H4 (cell line): ENCODE results near the gene IGSF10. TPM values are rescaled to one million over a fixed set of nuclear protein-coding genes. Genes with fewer than 3 reads are reported as not detected.
"Not testable (repeated sequence)": the region's sequence is repeated elsewhere in the genome, so short reads cannot be mapped to it uniquely, and the experiment has no call there.

ENCODE experiments used
- DNase-seq: peaks from one replicate; pipeline ENCODE4 v3.0.0-alpha.2; 2015; ENCODE audit warnings: low spot score
- total RNA-seq: library from RNA; depleted of rRNA; stranded (reverse); fragments of >200 nt; shearing (Covaris generic); gene quantifications from 2 replicates; pipeline ENCODE4 v1.2.3, GENCODE V29; 2014; rRNA removed

IGSF10 gene, protein sequence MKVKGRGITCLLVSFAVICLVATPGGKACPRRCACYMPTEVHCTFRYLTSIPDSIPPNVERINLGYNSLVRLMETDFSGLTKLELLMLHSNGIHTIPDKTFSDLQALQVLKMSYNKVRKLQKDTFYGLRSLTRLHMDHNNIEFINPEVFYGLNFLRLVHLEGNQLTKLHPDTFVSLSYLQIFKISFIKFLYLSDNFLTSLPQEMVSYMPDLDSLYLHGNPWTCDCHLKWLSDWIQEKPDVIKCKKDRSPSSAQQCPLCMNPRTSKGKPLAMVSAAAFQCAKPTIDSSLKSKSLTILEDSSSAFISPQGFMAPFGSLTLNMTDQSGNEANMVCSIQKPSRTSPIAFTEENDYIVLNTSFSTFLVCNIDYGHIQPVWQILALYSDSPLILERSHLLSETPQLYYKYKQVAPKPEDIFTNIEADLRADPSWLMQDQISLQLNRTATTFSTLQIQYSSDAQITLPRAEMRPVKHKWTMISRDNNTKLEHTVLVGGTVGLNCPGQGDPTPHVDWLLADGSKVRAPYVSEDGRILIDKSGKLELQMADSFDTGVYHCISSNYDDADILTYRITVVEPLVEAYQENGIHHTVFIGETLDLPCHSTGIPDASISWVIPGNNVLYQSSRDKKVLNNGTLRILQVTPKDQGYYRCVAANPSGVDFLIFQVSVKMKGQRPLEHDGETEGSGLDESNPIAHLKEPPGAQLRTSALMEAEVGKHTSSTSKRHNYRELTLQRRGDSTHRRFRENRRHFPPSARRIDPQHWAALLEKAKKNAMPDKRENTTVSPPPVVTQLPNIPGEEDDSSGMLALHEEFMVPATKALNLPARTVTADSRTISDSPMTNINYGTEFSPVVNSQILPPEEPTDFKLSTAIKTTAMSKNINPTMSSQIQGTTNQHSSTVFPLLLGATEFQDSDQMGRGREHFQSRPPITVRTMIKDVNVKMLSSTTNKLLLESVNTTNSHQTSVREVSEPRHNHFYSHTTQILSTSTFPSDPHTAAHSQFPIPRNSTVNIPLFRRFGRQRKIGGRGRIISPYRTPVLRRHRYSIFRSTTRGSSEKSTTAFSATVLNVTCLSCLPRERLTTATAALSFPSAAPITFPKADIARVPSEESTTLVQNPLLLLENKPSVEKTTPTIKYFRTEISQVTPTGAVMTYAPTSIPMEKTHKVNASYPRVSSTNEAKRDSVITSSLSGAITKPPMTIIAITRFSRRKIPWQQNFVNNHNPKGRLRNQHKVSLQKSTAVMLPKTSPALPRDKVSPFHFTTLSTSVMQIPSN (N-terminal part only)
- under 0.01 and 0.77 TPM in 2 replicates for total RNA-seq

DNA sequence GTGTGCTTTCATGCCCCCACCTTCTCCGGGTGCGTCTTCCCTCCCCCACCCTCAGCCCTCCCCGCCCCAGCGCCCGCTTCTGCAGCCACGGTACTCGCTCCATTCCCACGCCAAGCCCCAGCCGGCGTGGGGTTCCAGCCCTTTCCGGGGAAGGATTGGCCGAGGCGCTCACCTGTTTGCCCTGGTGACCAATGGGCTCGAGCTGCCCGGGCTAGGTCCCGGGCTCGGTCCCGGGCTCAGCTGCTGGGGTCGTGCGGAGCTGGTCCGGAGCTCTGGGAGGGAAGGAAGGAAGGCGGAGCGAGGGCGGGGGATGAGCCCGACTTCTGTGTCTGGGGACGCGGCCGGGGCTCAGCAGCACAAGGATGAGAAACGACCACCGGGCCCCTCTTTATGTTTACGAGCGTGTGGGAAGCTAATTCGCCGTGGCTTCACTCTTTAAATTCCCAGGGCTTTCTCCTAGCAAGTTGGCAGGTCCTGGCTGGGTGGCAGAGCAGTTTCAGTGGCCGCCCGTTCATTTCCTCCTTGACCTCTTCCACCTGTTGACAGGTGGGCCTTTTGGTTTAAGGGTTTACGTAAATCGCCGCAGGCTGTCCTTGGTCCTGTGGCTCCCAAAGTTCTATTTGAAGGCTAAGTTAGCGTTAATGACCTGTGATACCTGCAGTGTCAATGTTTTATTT lies at the start of gene IGSF10:
IGSF10 (minus strand) TSS at position 288 of the 677 bp plus-strand sequence. CDS start 2,352 bp downstream, outside the sequence.
- DNase-seq, result no peak

DNA sequence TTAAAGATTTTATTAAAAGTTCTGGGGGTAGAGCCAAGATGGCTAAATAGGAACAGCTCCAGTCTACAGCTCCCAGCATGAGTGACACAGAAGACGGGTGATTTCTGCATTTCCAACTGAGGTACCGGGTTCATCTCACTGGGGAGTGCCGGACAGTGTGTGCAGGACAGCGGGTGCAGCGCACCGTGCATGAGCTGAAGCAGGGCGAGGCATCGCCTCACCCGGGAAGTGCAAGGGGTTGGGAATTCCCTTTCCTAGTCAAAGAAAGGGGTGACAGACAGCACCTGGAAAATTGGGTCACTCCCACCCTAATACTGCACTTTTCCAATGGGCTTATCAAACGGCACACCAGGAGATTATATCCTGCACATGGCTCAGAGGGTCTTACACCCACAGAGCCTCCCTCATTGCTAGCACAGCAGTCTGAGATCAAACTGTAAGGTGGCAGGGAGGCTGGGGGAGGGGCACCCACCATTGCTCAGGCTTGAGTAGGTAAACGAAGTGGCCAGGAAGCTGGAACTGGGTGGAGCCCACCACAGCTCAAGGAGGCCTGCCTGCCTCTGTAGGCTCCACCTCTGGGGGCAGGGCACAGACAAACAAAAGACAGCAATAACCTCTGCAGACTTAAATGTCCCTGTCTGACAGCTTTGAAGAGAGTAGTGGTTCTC lies 48.7 kb upstream of the IGSF10 start:
- not testable (repeated sequence) for DNase-seq

DNA sequence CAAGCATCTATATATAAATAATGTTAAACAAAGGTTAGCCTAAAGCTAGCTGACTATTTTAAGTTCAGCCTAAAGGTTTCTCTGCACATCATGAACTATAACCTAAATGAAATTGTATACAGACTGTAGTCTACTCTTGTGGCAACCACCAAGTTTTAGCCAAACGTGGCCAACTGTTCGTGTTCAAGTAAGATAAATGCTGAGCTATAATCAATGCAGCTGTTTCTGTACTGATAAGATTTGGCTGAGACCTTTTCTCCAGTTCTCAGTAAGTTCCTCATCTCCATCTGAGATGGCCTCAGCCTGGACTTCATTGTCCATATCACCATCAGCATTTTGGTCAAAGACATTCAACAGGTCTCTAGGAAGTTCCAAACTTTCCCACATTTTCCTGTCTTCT lies 43.7 kb upstream of the IGSF10 start:
- no peak for DNase-seq

DNA sequence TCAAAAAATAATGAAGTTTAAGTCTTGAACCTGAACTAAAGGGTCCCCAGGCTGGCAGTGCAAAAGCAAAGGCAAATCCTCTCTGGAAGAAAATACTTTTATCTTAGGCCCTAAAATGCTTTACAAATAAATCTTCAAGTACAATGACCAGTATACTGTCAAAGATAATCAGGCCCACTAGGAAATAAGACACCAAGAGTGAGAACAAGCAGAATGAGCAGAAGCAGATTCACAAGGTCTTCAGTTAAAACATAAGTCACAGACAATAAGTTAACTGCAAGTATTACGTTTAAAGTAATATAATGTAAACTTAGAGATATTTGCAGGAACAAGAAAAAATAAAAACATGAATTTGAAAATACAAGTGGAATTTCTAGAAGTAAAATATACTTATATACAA lies 42.2 kb upstream of the IGSF10 start:
- DNase-seq, result no peak

DNA sequence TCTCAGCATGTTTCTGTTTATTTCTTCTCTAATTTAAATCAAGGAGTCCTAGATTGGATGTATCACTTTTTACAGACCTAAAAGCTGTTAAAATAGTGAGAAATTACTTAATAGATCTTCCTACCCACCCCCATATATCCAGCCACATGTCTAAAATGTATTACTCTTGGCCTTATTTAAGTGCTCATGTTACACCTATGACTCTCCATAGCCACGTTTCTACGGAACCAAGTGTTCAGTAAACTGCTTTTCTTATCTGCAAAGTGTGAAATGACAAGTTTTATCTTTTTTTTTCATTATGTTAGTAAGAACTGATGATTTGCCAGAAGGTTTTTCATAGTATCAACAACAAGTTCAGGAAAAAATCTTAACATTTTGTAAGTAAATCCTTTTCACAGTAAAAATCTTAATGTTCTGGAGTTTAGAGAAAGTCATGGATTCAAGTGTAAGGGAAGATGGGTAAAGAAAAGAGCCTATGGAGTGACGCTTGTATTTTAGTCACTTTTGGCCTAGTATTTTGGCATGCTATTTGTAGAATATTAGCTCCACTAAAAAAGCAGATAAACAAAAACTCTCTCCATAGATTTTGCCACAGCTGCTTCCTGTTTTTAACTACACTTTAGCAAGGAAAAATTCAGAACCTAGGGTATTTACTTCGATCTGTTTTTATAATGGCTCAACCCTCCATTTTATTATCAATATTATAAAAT lies 41.2 kb upstream of the IGSF10 start:
- DNase-seq, result no peak

DNA sequence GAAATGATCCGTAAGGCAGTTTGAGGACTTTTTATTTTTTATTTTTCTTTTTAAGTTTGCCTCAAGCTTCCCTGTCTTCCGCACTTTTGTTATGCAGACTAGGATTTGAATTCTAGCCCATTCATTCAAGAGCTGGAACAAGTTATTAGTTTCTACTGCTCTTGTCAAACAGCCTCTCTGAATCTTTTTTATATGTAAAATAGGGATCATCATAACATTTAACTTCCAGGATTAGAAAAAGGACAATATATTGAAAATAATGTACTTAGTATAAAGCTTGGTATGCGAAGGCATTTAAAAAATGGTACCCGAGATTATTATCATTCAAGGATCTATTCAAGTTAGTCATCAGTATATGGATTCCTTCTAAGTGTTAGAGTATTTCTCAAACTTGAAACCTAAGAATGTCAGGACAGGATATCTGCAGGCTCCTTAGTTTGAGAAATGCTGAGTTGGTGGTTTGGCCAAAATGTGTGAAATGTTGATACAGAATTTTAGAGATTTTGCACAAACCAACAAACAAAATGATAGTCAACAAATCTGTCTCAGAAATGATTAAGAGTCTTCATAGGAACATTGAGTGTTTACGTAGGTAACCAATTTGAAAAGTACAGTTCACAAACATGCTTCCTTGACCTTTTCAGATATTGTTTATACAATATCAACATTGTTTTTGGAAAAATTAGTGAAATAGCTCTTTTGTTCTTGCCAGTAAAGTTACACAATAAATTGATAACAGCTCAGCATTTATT lies 40.5 kb upstream of the IGSF10 start:
- DNase-seq, result no peak

DNA sequence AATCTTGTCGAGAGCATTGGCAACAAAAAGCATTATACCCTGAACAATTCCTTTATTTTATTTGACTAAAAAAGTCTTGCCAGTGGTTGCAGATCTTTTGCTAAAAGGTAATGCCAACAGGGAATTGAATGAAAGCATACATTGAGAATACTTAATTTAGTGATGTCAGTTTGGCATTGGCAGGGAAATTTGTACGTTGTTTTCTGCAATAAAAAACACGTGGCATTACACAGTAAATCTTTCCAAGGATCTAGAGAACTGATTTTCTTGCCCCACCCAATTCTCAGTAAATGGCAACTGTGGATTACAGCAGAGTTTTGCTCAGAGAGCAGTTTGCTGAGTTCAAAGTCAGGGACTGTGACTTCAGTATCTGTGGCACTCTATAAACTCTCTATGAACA lies 38.3 kb upstream of the IGSF10 start:
- DNase-seq, result no peak

DNA sequence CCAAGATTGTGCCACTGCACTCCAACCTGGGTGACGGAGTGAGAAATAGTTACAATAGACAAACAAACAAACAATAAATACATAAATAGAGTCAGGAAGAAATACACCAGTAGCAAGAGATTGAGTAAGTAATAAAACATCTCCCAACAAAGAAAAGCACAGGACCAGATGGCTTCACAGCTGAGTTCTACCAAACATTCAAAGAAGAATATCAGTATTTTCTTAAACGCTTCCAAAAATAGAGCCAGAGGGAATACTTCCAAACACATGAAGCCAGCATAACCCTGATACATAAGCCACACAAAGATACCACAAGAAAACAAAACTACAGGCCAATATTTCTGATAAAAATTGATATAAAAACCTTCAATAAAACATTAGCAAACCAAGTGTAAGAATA lies 30.7 kb upstream of the IGSF10 start:
- DNase-seq, result no peak

DNA sequence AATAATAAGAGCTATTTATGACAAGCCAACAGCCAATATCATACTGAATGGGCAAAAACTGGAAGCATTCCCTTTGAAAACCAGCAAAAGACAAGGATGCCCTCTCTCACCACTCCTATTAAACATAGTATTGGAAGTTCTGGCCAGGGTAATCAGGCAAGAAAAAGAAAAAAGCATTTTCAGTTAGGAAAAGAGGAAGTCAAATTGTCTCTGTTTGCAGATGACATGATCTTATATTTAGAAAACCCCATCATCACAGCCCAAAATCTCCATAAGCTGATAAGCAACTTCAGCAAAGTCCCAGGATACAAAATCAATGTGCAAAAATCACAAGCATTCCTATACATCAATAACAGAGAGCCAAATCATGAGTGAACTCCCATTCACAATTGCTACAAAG lies 27.0 kb upstream of the IGSF10 start:
- DNase-seq, result not testable (repeated sequence)

DNA sequence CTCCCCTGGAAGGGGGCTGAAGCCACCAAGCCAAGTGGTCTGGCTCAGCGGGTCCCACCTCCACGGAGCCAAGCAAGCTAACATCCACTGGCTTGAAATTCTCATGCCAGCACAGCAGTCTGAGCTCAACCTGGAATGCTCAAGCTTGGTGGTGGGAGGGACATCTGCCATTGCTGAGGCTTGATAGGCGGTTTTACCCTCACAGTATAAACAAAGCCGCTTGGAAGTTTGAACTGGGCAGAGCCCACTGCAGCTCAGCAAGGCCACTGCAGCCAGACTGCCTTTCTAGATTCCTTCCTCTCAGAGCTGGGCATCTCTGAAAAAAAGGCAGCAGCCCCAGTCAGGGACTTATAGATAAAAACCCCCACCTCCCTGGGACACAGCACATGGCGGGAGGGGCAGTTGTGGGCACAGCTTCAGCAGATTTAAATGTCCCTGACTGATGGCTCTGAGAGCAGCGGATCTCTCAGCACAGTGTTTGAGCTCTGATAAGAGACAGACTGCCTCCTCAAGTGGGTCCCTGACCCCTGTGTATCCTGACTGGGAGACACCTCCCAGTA lies 23.2 kb upstream of the IGSF10 start:
- DNase-seq, result no peak

DNA sequence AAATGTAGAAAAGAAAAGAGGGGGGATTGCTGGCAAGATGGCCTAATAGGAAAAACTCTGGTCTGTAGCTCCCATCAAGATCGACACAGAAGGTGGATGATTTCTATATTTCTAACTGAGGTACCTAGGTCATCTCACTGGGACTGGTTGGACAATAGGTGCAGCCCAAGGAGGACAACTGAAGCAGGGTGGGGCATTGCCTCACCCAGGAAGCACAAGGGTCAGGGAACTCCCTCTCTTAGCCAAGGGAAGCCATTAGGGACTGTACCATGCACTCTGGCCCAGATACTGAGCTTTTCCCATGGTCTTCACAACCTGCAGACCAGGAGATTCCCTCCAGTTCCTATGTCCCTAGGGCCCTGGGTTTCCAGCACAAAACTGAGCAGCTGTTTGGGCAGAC lies 22.6 kb upstream of the IGSF10 start:
- DNase-seq, result no peak

DNA sequence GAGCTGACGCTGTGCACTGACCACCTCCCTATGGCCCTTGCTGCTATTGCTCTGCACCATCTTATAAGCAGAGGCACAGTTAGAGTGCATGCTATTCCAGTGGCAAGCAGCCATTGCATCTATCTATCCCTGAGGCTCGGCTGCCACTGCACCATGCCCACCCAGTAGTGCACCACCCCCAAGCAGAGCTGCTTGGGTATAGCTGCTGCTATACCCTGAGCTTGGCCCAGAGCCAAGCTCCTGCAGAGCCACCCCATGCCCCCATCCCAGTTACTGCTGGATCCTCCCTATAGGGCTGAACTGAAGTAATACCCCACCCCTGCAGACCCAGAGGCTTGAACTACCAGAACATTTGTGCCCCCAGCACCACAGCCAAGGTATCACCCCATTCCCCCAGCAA lies 19.6 kb upstream of the IGSF10 start:
- no peak for DNase-seq

DNA sequence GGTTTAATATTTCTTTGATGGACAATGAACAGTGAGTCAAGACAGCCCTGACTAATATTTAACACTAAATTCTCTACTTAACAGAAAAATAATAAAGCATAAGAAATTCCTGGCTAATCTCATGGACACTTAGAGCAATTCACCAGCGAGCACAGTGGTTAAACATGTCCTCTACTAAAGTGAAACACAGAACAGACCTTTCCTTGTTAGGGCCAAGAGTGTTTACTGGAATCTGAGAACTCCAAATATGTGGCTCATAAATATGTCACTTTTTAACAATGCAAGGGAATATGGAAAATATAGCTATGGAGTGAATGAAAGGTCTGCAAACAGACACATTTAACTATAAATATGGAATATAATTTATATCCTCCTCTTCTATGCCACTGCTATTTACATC lies 18.6 kb upstream of the IGSF10 start:
- DNase-seq, result no peak

DNA sequence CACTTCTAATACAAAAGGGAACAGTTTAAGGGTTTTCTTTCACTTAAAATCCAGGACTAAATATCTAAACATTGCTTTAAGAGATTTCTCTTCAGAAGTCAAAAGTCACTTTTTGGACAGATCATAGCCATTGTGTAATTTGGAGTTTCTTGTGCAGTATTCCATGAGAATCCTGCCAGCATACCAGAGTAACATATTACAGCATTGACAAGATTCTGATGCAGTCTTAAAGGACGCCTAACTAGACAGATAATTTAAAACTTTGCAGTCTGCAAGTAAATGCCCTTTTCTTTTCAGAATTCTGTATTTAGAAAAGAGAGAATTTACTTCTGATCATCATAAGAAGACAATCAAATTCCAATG lies 17.5 kb upstream of the IGSF10 start:
- DNase-seq, result no peak

DNA sequence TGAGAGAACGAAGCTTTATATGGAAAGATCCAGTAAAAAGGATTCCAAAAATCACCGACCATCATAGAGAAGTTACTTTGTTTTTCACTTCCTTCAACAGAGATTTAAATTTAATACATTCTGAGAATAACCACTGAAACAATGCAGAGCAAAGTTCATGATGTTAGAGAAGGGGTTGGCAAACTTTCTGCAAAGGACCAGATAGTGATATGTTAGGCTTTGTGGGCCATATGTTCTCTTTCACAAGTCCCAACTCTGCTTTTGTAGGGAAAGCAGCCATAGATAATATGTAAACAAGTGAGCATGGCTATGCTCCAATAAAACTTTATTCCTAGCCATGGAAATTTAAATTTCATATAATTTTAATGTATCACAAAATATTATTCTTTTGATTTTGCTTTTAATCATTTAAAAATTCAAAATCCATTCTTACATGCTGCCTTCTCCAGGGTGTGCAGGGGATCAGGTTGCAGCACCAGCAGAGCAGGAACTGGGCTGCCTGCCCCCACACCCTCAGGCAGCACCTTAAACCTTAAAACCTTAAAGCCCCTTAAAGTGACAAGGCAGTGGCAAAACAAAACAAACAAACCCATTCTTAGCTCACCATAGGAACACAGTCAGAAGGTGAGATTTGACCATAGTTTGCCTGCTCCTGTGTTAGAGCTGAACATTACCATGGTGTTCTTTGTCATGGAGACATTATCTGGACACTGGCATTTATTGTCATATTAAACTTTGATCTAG lies 16.9 kb upstream of the IGSF10 start:
- DNase-seq, result no peak

DNA sequence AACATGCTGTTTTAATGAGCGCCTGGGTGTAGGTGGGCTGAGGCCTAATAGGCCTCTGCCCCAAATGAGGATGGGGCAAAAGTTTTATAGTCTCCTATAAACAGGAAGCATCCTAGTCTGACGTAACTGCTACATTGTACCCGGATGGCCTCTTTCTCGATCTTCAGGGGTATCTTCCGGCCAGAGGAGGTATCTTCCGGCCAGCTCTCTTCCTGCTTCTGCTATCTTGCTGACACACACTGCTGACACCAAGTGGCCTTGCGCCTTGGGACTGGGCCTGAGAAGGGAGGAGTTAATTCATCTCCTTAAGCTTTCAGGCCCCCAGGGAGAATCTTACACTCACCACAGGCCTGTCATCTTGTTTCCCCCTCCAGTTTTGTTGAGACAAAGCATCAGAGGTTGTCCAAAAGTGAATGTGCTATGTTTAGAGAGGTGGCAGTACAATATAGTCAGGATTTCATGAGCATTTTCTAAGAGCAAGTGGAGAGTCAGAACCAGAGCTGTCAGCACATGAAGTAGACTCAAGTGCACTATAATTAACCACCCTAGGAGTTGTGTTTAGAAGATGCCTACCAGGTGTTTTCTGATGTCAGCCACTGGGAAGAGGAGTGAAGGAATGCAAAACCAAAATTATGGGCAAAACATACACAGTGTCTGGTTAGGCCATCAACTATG lies 15.6 kb upstream of the IGSF10 start:
- DNase-seq, result no peak

DNA sequence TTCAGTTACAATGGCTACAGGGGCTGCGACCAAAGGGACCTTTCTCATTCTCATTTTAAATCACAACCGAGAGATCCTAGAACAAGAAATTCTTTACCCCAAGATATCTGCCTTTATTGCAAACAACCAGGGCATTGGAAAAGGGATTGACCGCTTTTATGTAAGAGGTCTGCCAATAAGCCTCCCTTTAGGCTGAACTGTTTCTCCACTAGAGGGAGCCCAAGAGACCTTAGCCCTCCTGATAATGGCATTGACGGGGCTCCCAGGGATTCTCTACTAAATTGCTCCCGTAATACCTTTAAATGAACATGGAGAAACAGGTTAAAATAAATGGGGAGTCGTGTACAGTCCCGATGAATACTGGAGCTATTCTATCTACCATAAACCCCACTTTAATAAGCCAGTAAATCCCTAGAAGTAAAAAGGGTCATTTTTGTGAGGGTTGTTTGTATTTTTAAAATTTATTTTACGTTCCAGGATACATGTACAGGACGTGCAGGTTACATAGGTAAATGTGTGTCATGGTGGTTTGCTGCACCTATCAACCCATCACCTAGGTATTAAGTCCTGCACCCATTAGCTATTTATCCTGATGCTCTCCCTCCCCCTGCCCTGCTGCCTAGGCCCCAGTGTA lies 7.5 kb upstream of the IGSF10 start:
- DNase-seq, result peak; percentile 55
